NCI-H748 (cell line): ENCODE results near the gene COL5A2.
A peak's percentile ranks its signal among the peaks of the same experiment; 100 is the strongest.

ENCODE experiments used
- DNase-seq: peaks from one replicate; lab custom pipeline; 2025; ENCODE audit not compliant: unreplicated experiment; lab: John Stamatoyannopoulos, UW

The COL5A2 gene

DNA sequence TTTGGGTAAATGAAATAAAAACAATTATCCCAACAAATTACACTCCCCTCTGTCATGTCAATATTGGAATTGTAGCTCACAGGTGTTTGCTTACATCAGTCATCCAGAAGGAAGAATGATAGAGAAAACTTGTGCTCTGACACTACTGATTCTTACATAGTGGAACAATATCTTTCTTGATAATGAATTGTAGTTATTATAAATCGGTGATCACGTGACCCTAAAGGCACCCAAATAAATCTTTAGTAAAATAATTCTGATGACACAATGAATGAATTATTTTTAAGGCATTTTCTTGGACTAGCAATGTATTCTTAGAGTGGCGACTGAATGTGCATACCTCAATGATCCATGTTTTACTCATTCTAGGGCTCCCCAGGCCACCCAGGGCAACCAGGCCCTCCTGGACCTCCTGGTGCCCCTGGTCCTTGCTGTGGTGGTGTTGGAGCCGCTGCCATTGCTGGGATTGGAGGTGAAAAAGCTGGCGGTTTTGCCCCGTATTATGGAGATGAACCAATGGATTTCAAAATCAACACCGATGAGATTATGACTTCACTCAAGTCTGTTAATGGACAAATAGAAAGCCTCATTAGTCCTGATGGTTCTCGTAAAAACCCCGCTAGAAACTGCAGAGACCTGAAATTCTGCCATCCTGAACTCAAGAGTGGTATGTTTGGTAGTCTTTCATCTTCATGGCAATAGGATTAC is 170.9 kb downstream of the COL5A2 start:
- DNase-seq, result peak; percentile 86

DNA sequence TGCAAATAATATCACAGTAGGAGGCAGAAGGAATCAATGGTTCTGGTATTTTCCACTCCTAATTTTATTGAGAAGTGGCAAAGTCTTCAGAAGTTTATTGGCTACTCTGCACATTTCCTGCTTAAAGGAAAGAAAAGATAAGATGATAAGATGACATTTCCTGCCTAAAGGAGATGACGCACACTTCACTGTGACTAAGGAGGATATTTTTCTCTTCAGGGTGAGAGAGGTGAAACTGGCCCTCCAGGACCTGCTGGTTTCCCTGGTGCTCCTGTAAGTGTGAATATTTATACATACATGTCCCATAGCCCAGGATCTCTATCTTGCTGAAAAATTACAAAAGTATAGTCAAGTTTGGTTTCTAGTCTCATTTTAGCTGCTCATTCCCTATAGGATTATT is 177.5 kb downstream of the COL5A2 start:
- DNase-seq, result no peak

DNA sequence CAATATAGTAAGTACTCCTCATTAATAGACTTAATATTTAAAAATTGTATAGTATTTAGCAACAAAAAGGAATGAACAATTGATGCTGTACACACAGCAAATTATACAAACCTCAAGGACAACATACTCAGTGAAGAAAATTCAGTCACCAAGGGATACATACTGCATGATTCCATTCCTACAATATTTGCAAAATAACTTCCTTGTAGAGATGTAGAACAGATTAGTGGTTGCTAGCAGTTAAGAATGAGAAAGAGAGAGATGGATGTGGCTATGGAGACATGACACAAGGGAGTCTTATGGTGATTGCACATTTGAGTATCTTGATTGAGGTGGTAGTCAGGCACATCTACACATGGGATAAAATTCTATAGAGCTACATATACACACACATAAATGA is 179.3 kb downstream of the COL5A2 start:
- no peak for DNase-seq

DNA sequence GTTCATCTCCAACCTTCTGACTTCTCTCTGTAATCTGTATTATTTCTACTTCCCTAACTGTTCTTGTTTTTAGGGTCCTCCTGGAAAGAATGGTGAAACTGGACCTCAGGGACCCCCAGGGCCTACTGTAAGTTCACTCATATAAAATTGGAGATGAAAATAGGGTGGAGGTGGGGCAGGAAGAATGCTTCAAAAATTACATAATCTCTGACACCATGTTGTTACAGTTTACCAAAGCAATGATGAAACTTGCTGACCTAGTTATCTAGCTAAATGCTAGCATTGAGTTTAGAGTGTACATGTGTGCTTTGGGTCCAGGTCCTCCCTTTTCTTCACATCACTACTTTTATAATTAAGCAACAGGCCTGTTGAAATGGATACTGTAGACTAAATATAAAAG is 182.3 kb downstream of the COL5A2 start:
- no peak for DNase-seq

DNA sequence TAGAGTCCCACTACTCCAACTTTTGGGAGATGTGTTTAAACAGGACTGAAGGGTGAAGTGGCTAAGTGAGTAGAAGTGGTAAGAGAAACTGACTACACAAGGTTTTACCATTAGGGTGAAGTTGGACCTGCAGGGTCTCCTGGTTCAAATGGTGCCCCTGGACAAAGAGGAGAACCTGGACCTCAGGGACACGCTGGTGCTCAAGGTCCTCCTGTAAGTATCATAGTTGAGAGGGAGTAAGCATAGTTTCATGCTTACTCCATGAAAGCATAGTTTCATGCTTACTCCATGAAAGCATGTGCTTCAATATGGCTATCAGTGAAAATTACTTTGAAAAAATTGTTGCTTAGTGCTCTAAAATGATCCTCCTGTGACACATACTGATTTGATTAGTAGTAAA is 186.3 kb downstream of the COL5A2 start:
- no peak for DNase-seq

DNA sequence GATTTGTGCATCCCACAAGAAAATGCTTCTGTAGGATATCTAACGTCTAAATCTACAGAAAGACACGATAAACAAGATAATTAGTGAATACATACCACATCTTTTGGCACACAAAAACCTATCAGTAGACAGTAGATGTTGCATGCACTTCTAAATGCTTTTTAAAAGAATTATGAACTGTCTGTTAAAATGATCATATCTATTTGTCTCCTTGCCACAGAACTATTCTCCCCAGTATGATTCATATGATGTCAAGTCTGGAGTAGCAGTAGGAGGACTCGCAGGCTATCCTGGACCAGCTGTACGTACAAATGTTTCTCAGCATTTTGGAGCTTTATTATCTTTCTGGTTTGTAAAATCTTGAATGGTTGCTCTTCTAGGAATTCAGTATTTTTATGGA is 192.7 kb downstream of the COL5A2 start:
- DNase-seq, result no peak

DNA sequence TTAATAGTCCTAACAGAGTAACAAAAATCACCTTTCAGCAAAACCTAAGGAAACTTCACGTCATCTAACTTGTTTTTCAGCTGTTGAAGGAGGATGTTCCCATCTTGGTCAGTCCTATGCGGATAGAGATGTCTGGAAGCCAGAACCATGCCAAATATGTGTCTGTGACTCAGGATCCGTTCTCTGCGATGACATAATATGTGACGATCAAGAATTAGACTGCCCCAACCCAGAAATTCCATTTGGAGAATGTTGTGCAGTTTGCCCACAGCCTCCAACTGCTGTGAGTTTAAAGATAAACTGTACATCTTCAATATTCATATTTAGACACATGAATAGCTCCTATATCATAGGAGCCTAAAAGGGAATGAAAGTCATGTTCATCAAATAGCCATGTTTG is 194.9 kb downstream of the COL5A2 start:
- DNase-seq, result no peak

DNA sequence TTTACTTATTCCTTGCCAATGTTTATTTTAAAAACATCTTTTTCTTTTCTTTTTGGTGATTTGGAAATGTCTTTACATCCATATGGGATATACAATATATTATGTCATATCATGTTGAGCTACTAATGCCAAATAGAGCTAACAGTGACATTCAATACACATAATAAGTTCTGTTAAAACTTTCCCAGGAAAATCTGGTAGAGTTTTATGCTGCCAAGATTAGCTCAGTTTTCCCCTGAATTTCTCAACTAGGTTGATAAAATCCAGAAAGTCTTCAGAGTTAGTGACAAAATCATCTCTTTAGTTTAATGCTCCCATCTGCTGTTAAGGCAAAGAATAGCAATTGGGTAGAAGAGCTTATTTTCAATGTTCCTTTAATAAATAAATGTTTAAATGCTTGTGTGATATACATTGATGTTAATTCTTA is 195.5 kb downstream of the COL5A2 start:
- no peak for DNase-seq

DNA sequence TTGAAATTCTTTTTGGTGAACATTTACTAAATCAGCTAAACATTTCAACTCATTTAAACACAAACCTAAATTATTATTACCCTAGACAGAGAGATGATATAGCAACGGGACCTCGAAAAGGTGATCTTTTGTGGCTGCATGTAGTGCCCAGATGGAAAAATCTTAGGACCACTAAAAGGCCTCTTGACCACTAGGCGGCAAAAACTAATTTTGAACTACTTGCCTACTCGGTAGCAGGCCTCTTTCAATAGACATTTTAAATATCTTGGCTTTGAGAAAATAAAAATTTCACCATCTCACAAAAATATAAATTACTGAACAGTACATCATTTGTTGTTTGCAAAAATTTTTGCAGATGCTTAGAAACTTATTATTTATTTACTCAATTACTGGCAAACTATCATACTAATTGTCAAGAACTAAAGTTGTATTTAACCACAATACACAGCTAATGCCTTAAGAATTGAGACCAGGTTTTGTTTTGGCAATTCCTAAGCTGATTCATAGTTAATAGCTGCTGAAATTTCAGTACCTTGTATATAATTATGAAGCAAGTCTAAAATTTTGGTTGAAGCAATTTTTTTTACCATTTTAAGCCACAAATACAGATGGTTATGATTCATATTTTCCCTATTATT is 196.0 kb downstream of the COL5A2 start:
- DNase-seq, result peak; percentile 12
